Aorta (tissue), 4 donors: ENCODE results near the gene ENHO. TPM values are rescaled to one million over a fixed set of nuclear protein-coding genes. Genes with fewer than 3 reads are reported as not detected.

Experiments used
- polyA plus RNA-seq, 2 donors: library from polyadenylated mRNA; stranded (reverse); fragments of 200-250 nt; gene quantifications; one replicate each; pipeline ENCODE4 v1.2.3, GENCODE V29; 2013
- total RNA-seq, 2 donors: library from RNA; stranded (reverse); fragmentation: NEBNext Ultra II Directional; extraction: Animal tissue kit (Norgen Biotek cat#: 25700); gene quantifications; one replicate each; pipeline ENCODE4 v1.2.1, GENCODE V29; 2021
- donor health status: healthy with polysubstance abuse.
- donor health status: Bipolar disorder and iron deficiency.
- donor health status: DM: no; HTN: no; CAD: no.
- donor health status: DM: yes; HTN: yes; CAD: no.

Gene ENHO
- total and polyA plus RNA-seq, 4 donors, result not detected

Other genes with a start within 250 kb of the ENHO start
- gene KIF24, start 193.7 kb downstream of the ENHO start, total RNA-seq, result under 1 TPM; 0.32 to 0.78 TPM
- gene KIF24, start 193.7 kb downstream of the ENHO start, polyA plus RNA-seq, result under 1 TPM in 1 of 2 donors, not detected in 1; 0.10 TPM
- gene NUDT2, start 193.4 kb downstream of the ENHO start, total RNA-seq, result 10 to 100 TPM; 13.6 to 17.1 TPM
- 10 to 100 TPM; 27.4 to 38.3 TPM for gene NUDT2, start 193.4 kb downstream of the ENHO start, polyA plus RNA-seq
- gene MYORG, start 146.1 kb downstream of the ENHO start, total RNA-seq, result 1 to 10 TPM; 6.1 to 9.6 TPM
- gene MYORG, start 146.1 kb downstream of the ENHO start, polyA plus RNA-seq, result 1 to 10 TPM; 1.6 to 2.1 TPM
- 10 to 100 TPM; 43.9 to 48.0 TPM for gene FAM219A, start 64.4 kb downstream of the ENHO start, total RNA-seq
- gene FAM219A, start 64.4 kb downstream of the ENHO start, polyA plus RNA-seq, result 10 to 100 TPM; 10.1 to 10.6 TPM
- not detected for gene DNAI1, start 64.2 kb downstream of the ENHO start, total RNA-seq
- not detected for gene DNAI1, start 64.2 kb downstream of the ENHO start, polyA plus RNA-seq
- 1 to 10 TPM; 4.2 to 9.9 TPM for gene CNTFR, start 66.7 kb upstream of the ENHO start, total RNA-seq
- gene CNTFR, start 66.7 kb upstream of the ENHO start, polyA plus RNA-seq, result 1 to 10 TPM in 1 of 2 donors, under 1 TPM in 1; 0.10 to 1.4 TPM
- gene RPP25L, start 89.1 kb upstream of the ENHO start, total RNA-seq, result 1 to 10 TPM; 6.0 to 9.8 TPM
- 10 to 100 TPM; 16.2 to 17.3 TPM for gene RPP25L, start 89.1 kb upstream of the ENHO start, polyA plus RNA-seq
- 10 to 100 TPM; 56.7 to 61.4 TPM for gene DCTN3, start 97.5 kb upstream of the ENHO start, total RNA-seq
- gene DCTN3, start 97.5 kb upstream of the ENHO start, polyA plus RNA-seq, result 100 to 1,000 TPM; 106 to 111 TPM
- not detected for gene ARID3C, start 106.1 kb upstream of the ENHO start, total RNA-seq
- gene ARID3C, start 106.1 kb upstream of the ENHO start, polyA plus RNA-seq, result not detected
- gene SIGMAR1, start 114.8 kb upstream of the ENHO start, total RNA-seq, result 10 to 100 TPM; 31.8 to 42.9 TPM
- gene SIGMAR1, start 114.8 kb upstream of the ENHO start, polyA plus RNA-seq, result 10 to 100 TPM; 26.3 to 48.1 TPM
- 10 to 100 TPM; 27.2 to 50.9 TPM for gene GALT, start 123.7 kb upstream of the ENHO start, total RNA-seq
- 10 to 100 TPM; 29.2 to 98.1 TPM for gene GALT, start 123.7 kb upstream of the ENHO start, polyA plus RNA-seq
- gene IL11RA, start 129.2 kb upstream of the ENHO start, total RNA-seq, result 10 to 100 TPM; 33.7 to 66.4 TPM
- gene IL11RA, start 129.2 kb upstream of the ENHO start, polyA plus RNA-seq, result 10 to 100 TPM; 28.2 to 93.4 TPM
- gene CCL27, start 139.7 kb upstream of the ENHO start, total RNA-seq, result not detected
- gene CCL27, start 139.7 kb upstream of the ENHO start, polyA plus RNA-seq, result not detected
- 10 to 100 TPM; 39.7 to 67.5 TPM for gene CCL19, start 168.3 kb upstream of the ENHO start, total RNA-seq
- gene CCL19, start 168.3 kb upstream of the ENHO start, polyA plus RNA-seq, result 1 to 10 TPM; 1.9 to 5.5 TPM
- 10 to 100 TPM; 13.0 to 29.1 TPM for gene CCL21, start 187.1 kb upstream of the ENHO start, total RNA-seq
- 1 to 10 TPM; 1.4 to 2.4 TPM for gene CCL21, start 187.1 kb upstream of the ENHO start, polyA plus RNA-seq